HCT116 (cell line): Measurements from ENCODE around the gene CDH4. TPM values are rescaled to one million over a fixed set of nuclear protein-coding genes. Genes with fewer than 3 reads are reported as not detected.

Experiments used
- ATAC-seq: fragments of 200-7000 bp; cut with Tn5 transposase; 2 replicates; pipeline ENCODE4 v1.9.1; 2020; ENCODE audit warnings: mild to moderate bottlenecking, moderate library complexity
- BruUV-seq: library from RNA; stranded (reverse); fragments of 400-500 nt; replicated peaks from 2 replicates; lab custom pipeline; 2021; lab: Mats Ljungman, UMichigan
- CTCF ChIA-PET: fragments of 300-600 bp; sonication (Branson Sonifier 250); formaldehyde crosslinking; loops from one replicate; lab custom pipeline; 2021; ENCODE audit warnings: antibody characterized with exemption; lab: Charles Lee
- POLR2A ChIA-PET: fragments of 300-600, 350-600 bp; sonication (Branson Sonifier 250); formaldehyde crosslinking; loops from one replicate; lab custom pipeline; 2021; ENCODE audit warnings: antibody characterized with exemption; lab: Charles Lee
- RAD21 ChIA-PET, 2 experiments: fragments of 300-600 bp; sonication (Branson Sonifier 250); formaldehyde crosslinking; loops; one replicate each; lab custom pipeline; 2023; ENCODE audit warnings: low total read pairs in 2 of 2; ENCODE audit not compliant: uncharacterized antibody in 2 of 2, unreplicated experiment in 2 of 2, low non-redundant PET in 1 of 2; lab: Charles Lee
- DNase-seq: peaks from one replicate; pipeline ENCODE4 v3.0.0-alpha.2; 2010; ENCODE audit warnings: low read depth, low spot score
- H2AFZ ChIP-seq: fragments of 200-600 bp; shearing (Covaris generic), sonication (generic); 2 replicates; pipeline ENCODE4 v1.6.1; 2017; ENCODE audit warnings: low read depth, mixed run types, mixed read lengths, antibody characterized with exemption, low read length; ENCODE audit not compliant: poor library complexity, severe bottlenecking
- H3K27ac ChIP-seq: 2 replicates; pipeline ENCODE4 v1.5.1; 2012; ENCODE audit warnings: low read depth, low read length
- H3K27me3 ChIP-seq: fragments of 200-600 bp; sonication (generic); 2 replicates; pipeline ENCODE4 v1.6.1; 2016; ENCODE audit warnings: mixed run types, low read length, mixed read lengths; ENCODE audit not compliant: insufficient read depth
- H3K36me3 ChIP-seq, 2 experiments: fragments of 200-500 bp in 1 of 2; fragments of 200-600 bp in 1 of 2; sonication (Bioruptor generic) in 1 of 2; sonication (generic) in 1 of 2; 2 replicates each; pipeline versions ENCODE4 v1.5.1 to v1.6.1; 2014 to 2016; ENCODE audit warnings: low read length in 2 of 2, inconsistent platforms in 1 of 2, mixed read lengths in 1 of 2, mixed run types in 1 of 2; ENCODE audit not compliant: insufficient read depth in 2 of 2, control insufficient read depth in 1 of 2
- H3K4me1 ChIP-seq, 2 experiments: fragments of 200-600 bp in 1 of 2; sonication (generic) in 1 of 2; 2 replicates each; pipeline versions ENCODE4 v1.5.1 to v1.6.1; 2012 to 2017; ENCODE audit warnings: low read length in 2 of 2, inconsistent platforms in 1 of 2, mild to moderate bottlenecking in 1 of 2, mixed read lengths in 1 of 2, mixed run types in 1 of 2, moderate library complexity in 1 of 2; ENCODE audit not compliant: insufficient read depth in 2 of 2, control insufficient read depth in 1 of 2
- H3K4me2 ChIP-seq: fragments of 200-600 bp; sonication (generic); 2 replicates; pipeline ENCODE4 v1.6.1; 2017; ENCODE audit warnings: mixed run types, low read length, mixed read lengths
- H3K4me3 ChIP-seq, 2 experiments: fragments of 200-600 bp in 1 of 2; sonication (generic) in 1 of 2; replicated peaks in 1 of 2; 2 replicates each; pipeline ENCODE4 v1.5.1; 2011 to 2016; ENCODE audit warnings: low read length in 2 of 2, control low read depth in 1 of 2, low read depth in 1 of 2, mild to moderate bottlenecking in 1 of 2, mixed read lengths in 1 of 2, mixed run types in 1 of 2
- H3K79me2 ChIP-seq: fragments of 200-600 bp; sonication (generic); 2 replicates; pipeline ENCODE4 v1.6.1; 2017; ENCODE audit warnings: mild to moderate bottlenecking, mixed run types, low read length, moderate library complexity, mixed read lengths; ENCODE audit not compliant: insufficient read depth
- H3K9ac ChIP-seq: fragments of 200-600 bp; sonication (generic); 2 replicates; pipeline ENCODE4 v1.6.1; 2016; ENCODE audit warnings: low read length, mixed read lengths
- H3K9me2 ChIP-seq: fragments of 200-600 bp; sonication (generic), shearing (Covaris generic); 2 replicates; pipeline ENCODE4 v1.6.1; 2017; ENCODE audit warnings: mixed run types, mild to moderate bottlenecking, moderate library complexity; ENCODE audit not compliant: insufficient read depth
- H3K9me3 ChIP-seq, 2 experiments: fragments of 200-500 bp in 1 of 2; fragments of 200-600 bp in 1 of 2; sonication (Bioruptor generic) in 1 of 2; sonication (generic) in 1 of 2; 2 replicates each; pipeline ENCODE4 v1.6.1; 2014 to 2017; ENCODE audit warnings: low read length in 2 of 2, mixed read lengths in 2 of 2, inconsistent platforms in 1 of 2, low read depth in 1 of 2, mild to moderate bottlenecking in 1 of 2, mixed run types in 1 of 2, moderate library complexity in 1 of 2; ENCODE audit not compliant: control insufficient read depth in 1 of 2, insufficient read depth in 1 of 2
- H4K20me1 ChIP-seq: fragments of 200-600 bp; sonication (generic), shearing (Covaris generic); 2 replicates; pipeline ENCODE4 v1.6.1; 2017; ENCODE audit warnings: mixed run types, mild to moderate bottlenecking, moderate library complexity; ENCODE audit not compliant: insufficient read depth
- CTCF ChIP-seq, 3 experiments: fragments of 200-600 bp in 1 of 3; sonication (generic) in 1 of 3; IDR thresholded peaks in 2 of 3; conservative IDR thresholded peaks in 1 of 3; 2 replicates each; pipeline ENCODE4 v1.5.1; 2012 to 2017; ENCODE audit warnings: low read depth in 2 of 3, low read length in 2 of 3, antibody characterized with exemption in 1 of 3, borderline replicate concordance in 1 of 3, control low read depth in 1 of 3, mild to moderate bottlenecking in 1 of 3, mixed read lengths in 1 of 3, mixed run types in 1 of 3, moderate library complexity in 1 of 3; ENCODE audit not compliant: insufficient read depth in 1 of 3
- EGR1 ChIP-seq: IDR thresholded peaks from 2 replicates; pipeline ENCODE4 v1.6.1; 2012; ENCODE audit warnings: low read depth
- EZH2 ChIP-seq: fragments of 200-600 bp; sonication (generic); IDR thresholded peaks from 2 replicates; pipeline ENCODE4 v1.6.1; 2017; ENCODE audit warnings: antibody characterized with exemption, mixed run types
- JUND ChIP-seq: IDR thresholded peaks from 2 replicates; pipeline ENCODE4 v1.6.1; 2012
- REST ChIP-seq: IDR thresholded peaks from 2 replicates; pipeline ENCODE4 v1.6.1; 2012; ENCODE audit warnings: low read depth
- SP1 ChIP-seq: IDR thresholded peaks from 2 replicates; pipeline ENCODE4 v1.6.1; 2012; ENCODE audit warnings: low read depth
- SRF ChIP-seq: IDR thresholded peaks from 2 replicates; pipeline ENCODE4 v1.6.1; 2012; ENCODE audit warnings: low read depth
- TCF7L2 ChIP-seq: IDR thresholded peaks from 2 replicates; pipeline ENCODE4 v1.7.0; 2011; ENCODE audit warnings: borderline replicate concordance, inconsistent platforms; ENCODE audit not compliant: insufficient read depth, insufficient read length; ENCODE audit errors: extremely low read depth
- YY1 ChIP-seq: IDR thresholded peaks from 2 replicates; pipeline ENCODE4 v1.6.1; 2011; ENCODE audit warnings: low read length, low read depth, moderate library complexity, mild to moderate bottlenecking; ENCODE audit not compliant: insufficient replicate concordance; ENCODE audit errors: extremely low read depth
- ZFX ChIP-seq: fragments of 450-650 bp; IDR thresholded peaks from 2 replicates; pipeline ENCODE4 v1.6.1; 2017
- intact Hi-C: fragments of 100-400 bp; cut with micrococcal nuclease; formaldehyde crosslinking; loops from 2 replicates; pipeline ENCODE4 v1.10.0; 2022
- total RNA-seq: library from RNA; stranded (reverse); gene quantifications from one replicate; pipeline ENCODE4 v1.2.1, GENCODE V29; 2021; ENCODE audit not compliant: unreplicated experiment

CDH4 gene
- total RNA-seq, 1 experiment from 2014 or later = not detected

- TF ChIP-seq YY1 (no peak), REST (no peak), JUND (no peak), SRF (no peak)
These were observed 4.8 kb downstream of the CDH4 start (continued) for GRCh38 chr20:61256824-61257223.

- Histone ChIP-seq H3K4me2 (no peak overlapping the region), H3K4me3 (no peak overlapping the region), H3K9me2 (no peaks in the 10 kb centered on the region), H3K79me2 (no peaks in the 10 kb centered on the region), H3K27ac (no peak overlapping the region), H4K20me1 (no peaks in the 10 kb centered on the region), H3K9me3 (peaks cover 3 to 13% of the 10 kb centered on the region in 2 experiments; a peak in 2 of 4 replicates), H3K36me3 (no peaks in the 10 kb centered on the region), H3K27me3 (no peaks in the 10 kb centered on the region), H3K4me1 (no peaks in the 10 kb centered on the region), H2AFZ (no peak overlapping the region), H3K9ac (no peak overlapping the region)
- ChIA-PET RAD21 (no interaction called here), POLR2A (no interaction called here), CTCF (no interaction called here)
- no peak for ATAC-seq
- no TSS peak for BruUV-seq
- TF ChIP-seq TCF7L2 (no peak), EZH2 (no peak), YY1 (no peak), ZFX (no peak), SP1 (no peak), CTCF (IDR thresholded peaks at IDR 0.05 in 2 of 3, conservative IDR thresholded peaks at IDR 0.05 in 1 of 3; ENCODE audit: borderline replicate concordance in 1 of 3, insufficient read depth in 1 of 3, low read depth in 2 of 3, low read length in 2 of 3) (no peak), EGR1 (no peak)
- DNase-seq = no peak
- intact Hi-C loops = no loop called here
These were observed 5.5 kb downstream of the CDH4 start for GRCh38 chr20:61257611-61258010.
